Pons (tissue), 1 donor: ENCODE measurements around the gene RIPPLY3.

ENCODE experiments used
- DNase-seq: peaks from one replicate; pipeline ENCODE4 v3.0.0-alpha.2; 2016; ENCODE audit warnings: low spot score

Gene RIPPLY3

DNA sequence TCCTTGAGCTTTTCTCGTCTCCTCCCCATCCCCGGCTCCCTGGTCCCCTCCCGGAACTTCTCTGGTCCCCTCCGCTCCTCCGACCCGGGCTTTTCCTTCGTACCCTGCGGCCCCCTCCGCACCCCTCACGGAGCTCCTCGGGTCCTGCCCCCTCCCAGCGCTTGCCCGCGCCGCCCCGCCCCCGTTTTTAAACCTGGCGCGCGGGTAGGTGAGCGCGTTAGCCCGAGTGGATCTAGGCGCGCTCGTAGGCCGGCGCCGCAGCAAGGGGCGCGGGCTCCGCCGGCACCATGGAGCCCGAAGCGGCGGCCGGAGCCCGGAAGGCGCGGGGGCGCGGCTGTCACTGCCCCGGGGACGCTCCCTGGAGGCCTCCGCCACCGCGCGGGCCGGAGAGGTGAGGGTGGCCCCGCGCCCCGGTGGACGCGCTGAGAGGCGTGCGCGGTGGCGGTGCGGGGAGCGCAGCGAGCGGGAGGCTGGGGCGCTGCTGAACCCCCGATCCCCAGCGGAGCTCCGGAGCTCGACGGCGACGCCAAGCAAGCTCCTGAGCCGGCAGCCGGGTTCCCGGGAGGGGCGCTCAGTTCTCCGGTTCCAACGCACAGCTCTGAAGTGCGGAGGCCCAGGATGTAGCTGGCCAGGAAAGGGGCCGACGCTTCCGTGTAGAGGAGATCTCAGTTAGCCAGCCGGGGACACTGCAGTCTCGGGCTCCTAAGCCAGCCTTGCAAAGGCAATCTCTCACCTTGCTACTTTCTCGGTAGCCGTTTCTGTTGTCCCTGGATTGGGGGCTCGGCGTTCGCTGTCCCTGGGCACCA lies at the start of gene RIPPLY3:
TSS of gene RIPPLY3 (plus strand) at position 217 of the 806 bp plus-strand sequence. CDS start at position 288, 71 bp downstream.
- no peak for DNase-seq

DNA sequence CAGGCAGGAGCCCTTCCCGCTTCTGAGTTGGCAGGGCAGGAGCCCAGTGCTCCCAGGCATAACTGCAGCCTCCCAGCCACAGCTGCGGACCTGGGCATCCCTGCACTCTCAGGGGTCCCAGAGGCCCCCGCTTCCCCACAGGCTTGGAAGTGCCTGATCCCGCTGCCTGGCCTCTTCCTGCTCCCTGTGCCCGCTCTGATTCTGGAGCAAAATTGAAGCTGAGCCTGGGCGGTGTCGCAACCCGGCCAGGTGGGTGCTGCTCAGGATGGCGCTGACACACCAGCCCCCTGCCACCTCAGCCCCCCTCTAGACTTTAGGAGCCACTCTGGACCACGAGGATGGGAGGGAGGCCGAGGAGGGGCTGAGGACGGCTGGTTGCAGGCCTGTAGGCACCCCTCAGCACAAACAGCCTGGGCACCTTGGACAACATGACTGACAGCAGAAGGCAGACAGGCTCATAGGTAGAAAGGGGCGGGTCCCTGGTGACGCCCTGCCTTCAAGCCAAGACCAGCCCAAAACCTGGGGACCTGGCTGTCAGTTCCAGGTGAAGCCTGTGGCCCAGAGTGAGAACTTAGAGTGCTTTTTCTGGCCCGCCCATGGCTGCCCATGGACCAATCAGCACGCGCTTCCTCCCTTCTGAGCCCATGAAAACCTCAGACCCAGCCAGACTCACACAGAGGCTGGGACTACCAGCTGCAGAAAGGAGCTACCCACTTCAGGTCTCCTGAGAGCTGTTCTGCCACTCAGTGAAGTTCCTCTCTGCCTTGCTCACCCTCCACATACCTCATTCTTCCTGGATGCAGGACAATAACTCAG lies 47.3 kb upstream of the RIPPLY3 start:
- no peak for DNase-seq

DNA sequence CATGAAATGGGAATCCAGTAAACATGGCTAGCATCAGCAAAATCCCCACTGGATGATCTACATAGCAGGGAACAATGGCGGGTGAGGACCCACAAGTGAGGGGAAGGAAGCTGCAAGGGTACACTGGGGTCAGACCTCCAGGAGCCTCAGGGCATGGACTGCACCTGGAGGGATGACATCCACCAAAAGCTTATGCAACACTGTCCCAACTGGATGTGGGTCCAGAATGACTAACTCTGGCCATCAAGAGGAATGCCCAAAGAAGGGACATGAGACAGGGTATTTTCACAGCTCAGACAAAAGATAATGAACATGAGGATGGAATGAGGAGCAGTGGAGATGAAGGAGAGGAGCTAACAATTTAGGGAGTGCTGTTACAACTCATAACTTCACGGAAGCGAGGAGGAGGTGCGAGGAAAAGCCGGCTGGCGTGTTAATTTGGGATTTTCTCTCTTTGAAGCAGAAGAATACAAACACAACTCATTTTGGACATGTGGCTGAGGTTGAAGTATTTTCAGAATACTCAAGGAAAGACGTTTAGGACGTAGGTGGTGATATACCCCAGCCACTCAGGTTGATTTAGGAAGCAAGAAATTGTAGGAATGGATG lies 45.7 kb upstream of the RIPPLY3 start:
- DNase-seq = no peak

DNA sequence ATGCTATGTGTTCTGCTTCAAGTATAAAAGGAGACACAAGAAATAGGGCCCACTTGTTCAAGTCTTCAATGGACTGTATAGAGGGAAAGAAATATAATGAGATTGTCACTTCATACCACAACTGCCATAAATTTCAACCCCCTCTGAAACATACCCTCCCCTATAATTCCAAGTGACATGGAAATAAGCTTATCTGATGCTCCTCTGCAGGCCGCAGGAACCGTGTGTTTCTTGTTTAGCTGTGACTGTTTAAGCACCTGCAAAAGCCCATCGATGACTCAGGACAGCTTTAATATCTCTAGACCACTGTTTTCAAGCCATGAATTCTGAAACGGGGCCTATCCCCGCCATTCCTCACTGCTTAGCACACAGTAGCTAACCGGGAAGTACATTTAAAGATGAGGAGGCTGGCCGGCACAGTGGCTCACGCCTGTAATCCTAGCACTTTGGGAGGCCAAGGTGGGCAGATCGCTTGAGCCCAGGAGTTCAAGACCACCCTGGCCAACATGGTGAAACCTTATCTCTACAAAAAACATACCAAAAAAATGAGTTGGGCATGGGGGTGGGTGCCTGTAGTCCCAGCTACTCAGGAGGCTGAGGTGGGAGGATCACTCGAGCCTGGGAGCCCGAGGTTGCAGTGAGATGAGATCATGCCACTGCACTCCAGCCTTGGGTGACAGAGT lies 44.3 kb upstream of the RIPPLY3 start:
- no peak for DNase-seq

DNA sequence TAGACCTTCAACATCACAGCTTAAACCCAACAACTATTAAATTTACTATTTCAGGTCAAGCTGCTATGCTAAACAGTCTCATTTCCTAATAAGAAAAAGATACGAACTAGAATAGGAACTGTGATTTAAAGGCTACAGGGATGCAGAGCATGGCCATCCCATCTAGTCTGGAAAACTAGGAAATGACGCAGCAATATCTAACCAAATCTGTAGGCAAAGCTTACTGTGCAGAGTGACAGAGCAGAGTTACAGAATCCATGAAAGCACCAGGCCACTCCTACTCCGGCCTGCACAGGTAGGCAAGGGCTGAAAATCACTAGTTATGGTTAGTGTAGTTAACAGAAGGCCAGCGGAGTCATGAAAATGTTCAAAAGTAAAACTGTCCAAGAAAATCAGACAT lies 42.1 kb upstream of the RIPPLY3 start:
- DNase-seq = no peak

GRCh38 chr21:36964827-36965719 lies 41.4 kb upstream of the RIPPLY3 start:
- no peak for DNase-seq

DNA sequence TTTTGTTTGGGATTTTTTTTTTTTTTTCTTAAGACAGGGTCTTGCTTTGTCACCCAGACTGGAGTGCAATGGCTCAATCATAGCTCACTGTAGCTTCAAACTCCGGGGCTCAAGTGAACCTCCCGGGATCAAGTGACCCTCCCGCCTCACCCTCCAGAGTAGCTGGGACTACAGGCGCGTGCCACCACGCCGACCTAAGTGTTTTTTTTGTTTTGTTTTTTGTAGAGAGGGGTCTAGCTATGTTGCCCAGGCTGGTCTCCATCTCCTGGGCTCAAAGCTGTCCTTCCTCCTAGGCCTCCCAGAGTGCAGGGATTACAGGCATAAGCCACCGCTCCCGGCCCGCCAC lies 40.8 kb upstream of the RIPPLY3 start:
- DNase-seq = no peak

DNA sequence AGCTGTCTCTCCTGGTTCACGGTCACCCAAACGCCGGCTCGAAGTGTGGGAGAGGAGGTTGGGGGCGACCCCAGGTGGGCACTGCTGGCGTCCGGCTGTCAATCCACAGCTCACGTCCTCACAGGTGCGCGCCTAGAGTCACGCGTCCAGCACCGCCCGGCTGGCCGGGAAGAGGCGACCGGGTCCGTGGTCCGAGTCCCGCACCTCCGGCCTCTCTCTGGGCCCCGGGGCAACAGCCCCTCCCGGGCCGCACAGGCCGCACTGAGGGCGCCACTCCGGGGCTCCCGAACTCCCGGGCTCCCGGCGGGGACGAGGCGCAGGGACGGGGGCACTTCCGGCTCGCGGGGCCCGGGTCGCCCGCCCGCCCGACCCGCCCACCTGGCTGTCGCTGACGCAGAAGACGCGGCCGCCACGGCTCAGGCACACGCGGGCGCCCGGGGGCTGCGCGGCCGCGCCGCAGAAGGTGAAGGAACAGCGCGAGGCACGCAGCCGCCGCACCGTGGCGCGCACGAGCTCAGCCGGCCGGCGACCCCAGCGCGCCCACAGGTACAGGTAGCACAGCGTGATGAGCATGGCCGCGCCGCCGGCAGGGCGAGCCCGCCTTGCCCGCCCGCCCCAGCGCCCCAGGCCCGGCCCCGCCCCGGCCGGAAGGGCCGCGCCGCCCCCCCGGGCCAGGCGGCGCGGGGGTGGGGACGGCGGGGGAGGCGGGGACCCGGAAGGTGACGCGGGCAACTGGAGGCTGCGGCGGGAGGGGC lies 40.3 kb upstream of the RIPPLY3 start, which contains the start of gene HLCS:
TSS of gene HLCS (minus strand) at position 604 of the 755 bp plus-strand sequence. CDS start at position 573, 31 bp downstream.
- no peak for DNase-seq

DNA sequence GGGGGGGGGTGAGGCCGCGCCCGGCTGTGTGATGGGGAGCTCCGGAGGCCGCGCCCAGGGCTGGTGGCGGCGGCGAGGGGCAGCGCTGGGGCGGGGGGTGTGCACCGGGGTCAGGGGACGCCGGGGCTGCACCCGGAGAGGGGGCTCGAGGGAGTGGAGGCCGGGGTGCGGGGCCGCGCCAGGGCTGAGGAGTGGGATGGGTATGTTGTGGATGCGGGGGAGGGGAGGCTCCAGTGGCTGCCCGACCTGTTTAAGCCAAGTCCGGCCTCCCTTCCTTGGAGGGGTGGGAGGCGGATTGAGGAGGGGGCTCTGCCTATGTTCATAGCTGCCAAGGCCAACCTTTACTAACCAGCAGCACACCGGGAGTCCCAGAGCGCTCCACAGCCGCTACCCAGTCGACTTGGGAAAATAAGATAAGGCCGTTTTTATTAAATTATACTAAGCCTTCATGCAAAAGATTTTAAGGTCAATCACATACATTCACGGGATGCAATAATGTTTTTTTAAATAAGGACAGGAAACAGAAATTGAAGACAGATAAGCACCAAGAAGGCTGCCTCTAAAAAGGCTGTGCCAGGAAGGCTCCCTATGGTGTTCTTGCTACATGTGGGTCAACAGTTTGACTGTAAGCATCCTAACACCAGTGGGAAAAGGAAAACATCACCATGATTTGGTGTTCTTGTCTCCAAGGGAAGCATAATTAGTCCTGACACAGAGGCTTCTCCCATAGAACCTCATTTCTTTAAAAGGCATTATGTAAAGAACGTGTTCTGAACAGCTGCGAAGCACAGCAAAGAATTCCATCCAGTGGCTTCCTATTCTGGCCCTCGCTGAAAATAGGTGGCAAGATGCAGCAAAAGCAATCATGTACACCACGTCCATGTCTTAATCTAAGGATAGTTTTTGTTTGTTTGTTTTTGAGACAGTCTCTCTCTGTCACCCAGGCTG lies 39.4 kb upstream of the RIPPLY3 start:
- DNase-seq = peak; percentile 37

DNA sequence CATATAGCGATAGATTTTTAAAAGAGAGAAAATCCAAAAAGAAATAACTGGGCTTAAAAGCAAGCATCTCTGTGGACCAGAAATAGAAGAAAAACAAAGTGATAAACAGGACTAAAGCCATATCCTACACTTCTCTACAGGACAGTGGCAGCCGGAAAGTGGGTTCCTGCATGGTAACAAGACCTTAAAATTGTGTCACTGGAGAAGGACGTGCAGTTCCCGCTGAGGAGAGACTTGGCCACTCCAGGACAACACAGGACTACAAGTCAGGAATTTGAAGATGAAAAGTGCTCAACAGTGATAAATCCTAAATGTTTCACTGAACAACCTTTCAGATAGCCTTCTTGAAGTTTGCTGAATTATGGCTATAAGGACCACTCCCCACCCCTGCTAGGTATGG lies 38.1 kb upstream of the RIPPLY3 start:
- DNase-seq = no peak

DNA sequence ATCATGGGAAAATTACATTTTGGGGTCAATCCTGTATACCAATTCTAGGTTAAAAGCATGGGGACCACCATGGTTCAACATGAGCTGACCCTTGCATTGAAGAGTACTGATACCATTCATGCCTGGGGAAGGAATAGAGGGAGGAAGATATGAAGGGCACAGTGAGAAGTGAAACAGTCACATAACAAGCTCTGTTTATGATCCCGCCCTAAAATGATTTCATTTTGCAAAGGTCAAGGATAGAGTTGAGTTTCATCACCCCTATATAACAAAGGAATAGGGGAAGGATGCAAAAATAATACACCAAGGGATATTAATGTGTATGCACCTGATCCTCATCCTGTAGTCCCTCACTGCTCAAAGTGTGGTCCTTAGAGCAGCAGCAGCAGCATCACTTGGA lies 37.5 kb upstream of the RIPPLY3 start:
- DNase-seq = no peak

- no peak for DNase-seq
Observed at GRCh38 chr21:36973986-36974850, 32.3 kb upstream of the RIPPLY3 start.

DNA sequence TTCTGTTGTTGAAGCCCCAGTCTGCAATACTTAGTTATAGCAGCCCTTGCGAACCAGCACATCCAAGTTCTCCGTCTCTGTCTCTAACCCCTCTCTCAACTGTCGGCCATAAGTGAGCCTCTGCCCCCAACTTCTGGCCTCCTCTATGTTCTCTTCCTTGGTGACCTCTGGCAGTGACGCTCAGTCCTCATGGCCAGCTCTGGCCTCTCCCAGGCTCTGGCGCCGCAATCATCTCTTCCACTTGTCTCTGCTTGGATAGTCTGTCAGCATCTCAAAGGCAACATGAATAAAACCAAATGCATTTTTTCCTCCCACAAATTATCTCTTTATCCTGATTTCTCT lies 31.7 kb upstream of the RIPPLY3 start:
- no peak for DNase-seq

- DNase-seq = no peak
Observed at GRCh38 chr21:36976228-36976861, 30.2 kb upstream of the RIPPLY3 start.

DNA sequence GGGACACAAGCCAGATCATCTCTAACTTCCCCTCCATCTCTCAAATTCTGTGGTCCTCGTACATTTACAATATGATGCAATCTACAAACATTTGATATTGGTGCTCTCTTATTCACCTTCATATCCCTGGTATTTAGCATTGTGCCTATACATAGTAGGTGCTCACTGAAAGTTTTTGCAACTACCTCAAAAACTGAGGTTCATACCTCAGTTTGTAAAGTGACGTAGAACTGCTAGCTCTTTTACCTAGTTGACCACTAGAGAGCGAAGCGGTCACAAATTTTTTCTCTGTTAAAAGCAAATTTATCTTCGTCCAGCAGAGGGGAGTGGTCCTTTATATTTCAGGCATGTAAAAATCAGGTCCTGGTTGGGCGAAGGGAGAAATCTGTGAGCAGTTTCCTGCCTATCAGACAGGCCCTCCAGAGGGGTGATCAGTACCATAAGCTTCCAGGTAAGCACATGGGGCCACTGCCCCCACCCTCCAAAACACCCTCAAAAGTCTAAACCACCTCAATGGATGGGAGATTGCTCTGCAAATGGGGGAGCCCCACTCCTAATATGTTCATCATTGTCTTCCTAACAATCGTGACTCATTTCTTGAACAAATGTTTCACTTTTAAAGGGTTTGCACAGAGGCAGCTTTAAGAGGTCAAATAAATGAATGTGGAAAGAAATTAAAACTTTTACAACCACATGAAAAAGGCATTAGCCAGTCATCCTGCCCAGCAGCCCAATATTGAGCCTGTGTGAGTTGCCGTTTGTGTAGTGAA lies 29.4 kb upstream of the RIPPLY3 start:
- peak; percentile 63 for DNase-seq

GRCh38 chr21:36980280-36981048 lies 26.0 kb upstream of the RIPPLY3 start:
- DNase-seq = no peak
